ENCODE data around the gene BICDL1.

The BICDL1 gene

GRCh38 chr12:119992129-119992705, 3.2 kb downstream of the BICDL1 start:
- Histone ChIP-seq H3K14ac (ENCODE audit: low read length) (no peak overlapping the region), H2AFZ (ENCODE audit: insufficient read depth, low read length, poor library complexity) (no peak overlapping the region), H3K27me3 (ENCODE audit: insufficient read depth, low read length) (peaks cover 4% of the 10 kb centered on the region), H3K4me3 (ENCODE audit: low read depth, low read length) (no peak overlapping the region), H4K91ac (ENCODE audit: low read depth, low read length) (no peak overlapping the region), H4K12ac (ENCODE audit: low read depth, low read length) (no peak overlapping the region), H2BK120ac (ENCODE audit: insufficient read depth, low read length, poor library complexity) (no peak overlapping the region), H3K4ac (ENCODE audit: low read depth, low read length) (no peak overlapping the region), H2BK12ac (ENCODE audit: low read length) (no peak overlapping the region), H3K27ac (ENCODE audit: low read depth, low read length) (no peak overlapping the region), H3K36me3 (ENCODE audit: control insufficient read depth in 1 of 2, insufficient read depth in 2 of 2, low read length in 2 of 2) (no peaks in the 10 kb centered on the region), H3K9ac (ENCODE audit: low read length) (no peak overlapping the region), H3K4me1 (ENCODE audit: control insufficient read depth in 1 of 2, insufficient read depth in 2 of 2, low read length in 2 of 2) (peaks cover 8 to 9% of the 10 kb centered on the region in 2 experiments), H3K4me2 (ENCODE audit: low read length) (no peak overlapping the region), H2AK5ac (ENCODE audit: low read length) (no peak overlapping the region), H3K9me3 (ENCODE audit: insufficient read depth, low read depth, low read length) (no peaks in the 10 kb centered on the region), H3K23ac (ENCODE audit: low read length) (no peak overlapping the region), H2BK5ac (ENCODE audit: low read depth, low read length, poor library complexity) (no peak overlapping the region), H3K79me2 (ENCODE audit: control insufficient read depth, insufficient read depth, low read length, poor library complexity) (no peaks in the 10 kb centered on the region), H3K79me1 (ENCODE audit: low read length) (peaks cover 2% of the 10 kb centered on the region), H4K8ac (ENCODE audit: low read depth, low read length) (no peak overlapping the region), H3K18ac (ENCODE audit: low read length) (no peak overlapping the region)
- DNase-seq, result no peak
- no CpG with 5 or more reads among the region's 5 CpGs for WGBS (ENCODE audit: extremely low coverage, insufficient coverage, insufficient read length)

DNA sequence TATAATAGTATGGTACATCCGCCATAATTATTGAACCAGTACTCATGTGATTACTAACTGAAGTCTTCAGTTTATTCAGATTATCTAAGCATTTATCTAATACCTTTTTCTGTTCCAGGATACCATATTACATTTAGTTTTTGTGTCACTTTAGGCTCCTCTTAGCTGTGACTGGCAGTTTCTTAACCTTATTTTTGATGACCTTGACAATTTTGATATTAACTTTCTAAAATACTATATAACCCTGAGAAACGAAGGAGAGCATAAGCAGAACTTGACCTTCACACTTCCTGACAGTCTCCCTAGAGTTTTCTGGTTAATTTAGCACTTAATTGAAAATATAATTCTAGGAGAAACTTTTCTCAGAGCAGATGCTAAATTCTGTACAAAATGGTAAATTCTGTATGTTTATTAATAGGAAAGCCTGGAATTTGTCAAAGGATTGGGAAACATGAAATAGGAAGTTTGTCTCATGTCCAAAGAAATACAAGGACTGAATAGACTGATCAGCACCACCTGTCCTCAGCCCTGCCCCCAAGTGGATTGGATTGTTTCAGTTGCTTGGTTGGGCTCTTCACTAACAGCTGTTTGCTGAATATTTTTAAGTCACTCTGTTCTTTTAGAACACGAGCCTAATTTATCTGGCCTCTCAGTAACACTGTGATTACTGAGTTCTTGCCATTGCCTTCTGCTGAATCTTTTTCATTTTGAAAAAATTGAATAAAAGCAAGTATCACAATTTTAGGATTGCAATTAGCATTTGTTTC, 6.0 kb downstream of the BICDL1 start:
- Histone ChIP-seq H2AK5ac (ENCODE audit: low read length) (no peak overlapping the region), H3K4me1 (ENCODE audit: control insufficient read depth in 1 of 2, insufficient read depth in 2 of 2, low read length in 2 of 2) (peaks cover 8% of the 10 kb centered on the region in 2 experiments), H3K14ac (ENCODE audit: low read length) (no peak overlapping the region), H3K9me3 (ENCODE audit: insufficient read depth, low read depth, low read length) (no peaks in the 10 kb centered on the region), H3K27ac (ENCODE audit: low read depth, low read length) (no peak overlapping the region), H2BK5ac (ENCODE audit: low read depth, low read length, poor library complexity) (no peak overlapping the region), H4K12ac (ENCODE audit: low read depth, low read length) (no peak overlapping the region), H2BK120ac (ENCODE audit: insufficient read depth, low read length, poor library complexity) (no peak overlapping the region), H3K79me1 (ENCODE audit: low read length) (no peaks in the 10 kb centered on the region), H3K79me2 (ENCODE audit: control insufficient read depth, insufficient read depth, low read length, poor library complexity) (no peaks in the 10 kb centered on the region), H3K18ac (ENCODE audit: low read length) (no peak overlapping the region), H3K4me2 (ENCODE audit: low read length) (no peak overlapping the region), H4K91ac (ENCODE audit: low read depth, low read length) (no peak overlapping the region), H2BK12ac (ENCODE audit: low read length) (no peak overlapping the region), H4K8ac (ENCODE audit: low read depth, low read length) (no peak overlapping the region), H2AFZ (ENCODE audit: insufficient read depth, low read length, poor library complexity) (no peak overlapping the region), H3K27me3 (ENCODE audit: insufficient read depth, low read length) (peaks cover 3% of the 10 kb centered on the region), H3K36me3 (ENCODE audit: control insufficient read depth in 1 of 2, insufficient read depth in 2 of 2, low read length in 2 of 2) (no peaks in the 10 kb centered on the region), H3K23ac (ENCODE audit: low read length) (no peak overlapping the region), H3K9ac (ENCODE audit: low read length) (no peak overlapping the region), H3K4ac (ENCODE audit: low read depth, low read length) (no peak overlapping the region), H3K4me3 (ENCODE audit: low read depth, low read length) (no peak overlapping the region)
- DNase-seq, result no peak
- no CpG with 5 or more reads among the region's 3 CpGs for WGBS (ENCODE audit: extremely low coverage, insufficient coverage, insufficient read length)

- H2BK120ac ChIP-seq (ENCODE audit: insufficient read depth, low read length, poor library complexity), result no peak overlapping the region
- H3K4me1 ChIP-seq (ENCODE audit: control insufficient read depth in 1 of 2, insufficient read depth in 2 of 2, low read length in 2 of 2), result peaks cover 5% of the 10 kb centered on the region in 2 experiments
- no peak overlapping the region for H3K27ac ChIP-seq (ENCODE audit: low read depth, low read length)
- H4K12ac ChIP-seq (ENCODE audit: low read depth, low read length), result no peak overlapping the region
- H2BK5ac ChIP-seq (ENCODE audit: low read depth, low read length, poor library complexity), result no peak overlapping the region
- no peak overlapping the region for H2AFZ ChIP-seq (ENCODE audit: insufficient read depth, low read length, poor library complexity)
- no peak overlapping the region for H4K8ac ChIP-seq (ENCODE audit: low read depth, low read length)
- no peak overlapping the region for H3K4me2 ChIP-seq (ENCODE audit: low read length)
- H3K36me3 ChIP-seq (ENCODE audit: control insufficient read depth in 1 of 2, insufficient read depth in 2 of 2, low read length in 2 of 2), result no peaks in the 10 kb centered on the region
- H3K9me3 ChIP-seq (ENCODE audit: insufficient read depth, low read depth, low read length), result no peaks in the 10 kb centered on the region
- H2AK5ac ChIP-seq (ENCODE audit: low read length), result no peak overlapping the region
- no peak overlapping the region for H4K91ac ChIP-seq (ENCODE audit: low read depth, low read length)
- no peak overlapping the region for H3K18ac ChIP-seq (ENCODE audit: low read length)
- H3K27me3 ChIP-seq (ENCODE audit: insufficient read depth, low read length), result no peaks in the 10 kb centered on the region
- WGBS (ENCODE audit: extremely low coverage, insufficient coverage, insufficient read length), result no CpG with 5 or more reads among the region's 1 CpG
- H3K14ac ChIP-seq (ENCODE audit: low read length), result no peak overlapping the region
- no peaks in the 10 kb centered on the region for H3K79me2 ChIP-seq (ENCODE audit: control insufficient read depth, insufficient read depth, low read length, poor library complexity)
- H3K79me1 ChIP-seq (ENCODE audit: low read length), result no peaks in the 10 kb centered on the region
- H3K4me3 ChIP-seq (ENCODE audit: low read depth, low read length), result no peak overlapping the region
- H3K9ac ChIP-seq (ENCODE audit: low read length), result no peak overlapping the region
- no peak overlapping the region for H2BK12ac ChIP-seq (ENCODE audit: low read length)
- no peak overlapping the region for H3K23ac ChIP-seq (ENCODE audit: low read length)
- H3K4ac ChIP-seq (ENCODE audit: low read depth, low read length), result no peak overlapping the region
- DNase-seq, result no peak
Observed at GRCh38 chr12:119996417-119996816, 7.4 kb downstream of the BICDL1 start.

GRCh38 chr12:119998471-119999245, 9.6 kb downstream of the BICDL1 start:
- no peak overlapping the region for H3K14ac ChIP-seq (ENCODE audit: low read length)
- no peak overlapping the region for H3K4ac ChIP-seq (ENCODE audit: low read depth, low read length)
- no peak overlapping the region for H2BK5ac ChIP-seq (ENCODE audit: low read depth, low read length, poor library complexity)
- peak overlapping the region; percentile 8 for H2BK120ac ChIP-seq (ENCODE audit: insufficient read depth, low read length, poor library complexity)
- H4K91ac ChIP-seq (ENCODE audit: low read depth, low read length), result peak overlapping the region; percentile 32
- no peaks in the 10 kb centered on the region for H3K27me3 ChIP-seq (ENCODE audit: insufficient read depth, low read length)
- no CpG with 5 or more reads among the region's 13 CpGs for WGBS (ENCODE audit: extremely low coverage, insufficient coverage, insufficient read length)
- DNase-seq, result no peak
- H2AFZ ChIP-seq (ENCODE audit: insufficient read depth, low read length, poor library complexity), result no peak overlapping the region
- no peak overlapping the region for H4K12ac ChIP-seq (ENCODE audit: low read depth, low read length)
- no peak overlapping the region for H3K4me3 ChIP-seq (ENCODE audit: low read depth, low read length)
- H3K4me1 ChIP-seq (ENCODE audit: control insufficient read depth in 1 of 2, insufficient read depth in 2 of 2, low read length in 2 of 2), result peaks cover 5% of the 10 kb centered on the region in 2 experiments
- H3K18ac ChIP-seq (ENCODE audit: low read length), result no peak overlapping the region
- no peaks in the 10 kb centered on the region for H3K9me3 ChIP-seq (ENCODE audit: insufficient read depth, low read depth, low read length)
- peak overlapping the region; percentile 53 for H2BK12ac ChIP-seq (ENCODE audit: low read length)
- no peak overlapping the region for H3K23ac ChIP-seq (ENCODE audit: low read length)
- H2AK5ac ChIP-seq (ENCODE audit: low read length), result no peak overlapping the region
- no peak overlapping the region for H4K8ac ChIP-seq (ENCODE audit: low read depth, low read length)
- H3K79me1 ChIP-seq (ENCODE audit: low read length), result no peaks in the 10 kb centered on the region
- H3K36me3 ChIP-seq (ENCODE audit: control insufficient read depth in 1 of 2, insufficient read depth in 2 of 2, low read length in 2 of 2), result no peaks in the 10 kb centered on the region
- H3K27ac ChIP-seq (ENCODE audit: low read depth, low read length), result peak overlapping the region; percentile 29
- no peak overlapping the region for H3K4me2 ChIP-seq (ENCODE audit: low read length)
- no peaks in the 10 kb centered on the region for H3K79me2 ChIP-seq (ENCODE audit: control insufficient read depth, insufficient read depth, low read length, poor library complexity)
- no peak overlapping the region for H3K9ac ChIP-seq (ENCODE audit: low read length)

All from trophoblast cell (in vitro differentiated cells and primary cell).